ACHN (cell line): Measurements from ENCODE around the gene GFPT2.
A peak's percentile ranks its signal among the peaks of the same experiment; 100 is the strongest.

Source experiments
- DNase-seq: peaks from one replicate; pipeline ENCODE4 v3.0.0-alpha.2; 2015
- in situ Hi-C: cut with HindIII; loops from 2 replicates; pipeline ENCODE4 v1.10.0; 2017; ENCODE audit warnings: low sequenced_read_pairs, low pct_ligation_motif_present, low pct_unique_long_range_greater_than_20kb

GFPT2 gene

DNA sequence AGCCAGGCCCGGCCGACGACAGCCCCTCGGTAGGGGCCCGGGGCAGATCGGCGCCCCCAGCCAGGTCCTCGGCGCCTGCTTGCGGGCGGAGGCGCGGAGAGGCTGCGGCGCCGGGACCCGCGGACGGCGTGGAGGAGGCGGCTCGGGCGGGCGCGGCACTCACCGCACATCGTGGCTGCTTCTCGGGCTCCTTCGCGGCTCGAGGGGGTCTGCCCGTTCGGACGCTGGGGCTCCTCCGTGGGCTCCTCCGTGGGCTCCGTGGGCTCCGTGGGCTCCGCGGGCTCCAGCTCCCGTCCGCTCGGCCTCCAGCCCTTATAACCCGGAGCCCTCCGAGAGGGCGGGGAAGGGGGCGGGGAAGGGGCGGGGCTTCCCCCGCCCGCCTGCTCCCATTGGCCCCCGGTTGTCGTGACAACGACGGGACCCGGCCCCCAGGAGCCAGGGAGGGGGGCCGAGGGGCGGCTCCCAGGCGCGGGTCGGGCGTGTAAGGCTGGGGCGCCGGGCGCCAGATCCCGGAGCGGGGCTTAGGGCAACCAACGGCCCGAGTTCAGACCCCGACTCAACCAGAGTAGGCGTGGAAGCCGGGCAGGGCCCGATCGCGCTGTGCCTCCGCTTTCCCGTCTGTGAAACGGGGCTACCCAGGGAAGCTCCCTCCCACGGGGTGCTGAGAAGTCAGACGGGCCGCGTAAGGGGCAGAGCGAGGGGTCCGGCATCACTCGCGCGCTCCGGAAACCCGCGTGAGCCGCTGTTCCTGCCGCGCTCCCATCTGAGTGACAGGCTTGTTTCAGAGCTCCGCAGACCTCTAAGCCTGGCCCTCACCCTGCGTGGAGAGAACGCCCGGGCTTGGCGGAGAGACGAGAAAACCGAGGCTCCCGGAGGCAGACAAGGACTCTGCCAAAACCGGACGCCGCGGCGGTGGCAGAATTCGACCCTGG is at the start of gene GFPT2:
TSS of gene GFPT2 (minus strand) at position 289 of the 932 bp plus-strand sequence. CDS start at position 170, 119 bp downstream.
- in situ Hi-C loops = no loop called here
- DNase-seq = peak; percentile 69

DNA sequence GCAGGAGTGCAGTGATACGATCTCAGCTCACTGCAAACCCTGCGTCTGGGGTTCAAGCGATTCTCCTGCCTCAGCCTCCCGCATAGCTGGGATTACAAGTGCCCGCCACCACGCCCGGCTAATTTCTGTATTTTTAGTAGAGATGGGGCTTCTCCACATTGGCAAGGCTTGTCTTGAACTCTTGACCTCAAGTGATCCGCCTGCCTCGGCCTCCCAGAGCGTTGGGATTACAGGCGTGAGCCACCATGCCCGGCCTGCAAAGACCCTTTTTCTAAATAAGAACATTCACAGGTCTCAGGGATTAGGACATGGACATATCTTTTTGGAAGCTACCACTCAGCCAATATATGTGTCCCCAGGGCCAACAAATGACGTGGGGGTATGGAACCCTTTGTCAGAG is 49.6 kb upstream of the GFPT2 start:
- in situ Hi-C loops = no loop called here
- DNase-seq = no peak

DNA sequence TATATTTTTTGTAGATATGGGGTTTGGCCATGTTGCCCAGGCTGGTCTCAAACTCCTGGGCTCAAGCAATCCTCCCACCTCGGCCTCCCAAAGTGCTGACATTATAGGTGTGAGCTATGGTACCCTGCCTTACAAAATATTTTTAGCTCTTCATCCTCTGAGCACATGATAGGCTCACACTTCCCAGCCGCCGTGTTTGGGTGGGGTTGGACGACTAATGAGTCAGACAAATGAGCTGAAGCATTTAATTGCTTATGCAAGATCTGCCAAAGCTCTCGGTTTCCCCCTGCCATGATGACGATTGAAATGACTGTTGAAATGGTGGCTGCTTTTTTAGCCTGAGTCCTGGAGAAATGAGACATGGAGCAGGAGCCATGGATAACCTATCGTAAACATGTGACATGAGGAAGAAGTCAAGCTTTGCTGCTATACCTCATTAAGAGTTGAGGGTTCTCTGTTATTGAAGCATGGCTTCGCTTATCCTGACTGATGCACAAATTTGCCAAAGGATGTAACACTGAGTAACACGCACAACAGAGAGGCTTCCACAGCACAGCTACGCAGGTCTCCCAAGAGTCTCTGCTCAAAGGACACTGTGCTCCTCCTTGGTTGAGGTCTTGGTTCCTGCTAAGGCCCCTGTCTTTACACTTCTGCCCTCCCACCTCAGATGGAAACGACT is 48.2 kb upstream of the GFPT2 start:
- DNase-seq = no peak
- in situ Hi-C loops = no loop called here

DNA sequence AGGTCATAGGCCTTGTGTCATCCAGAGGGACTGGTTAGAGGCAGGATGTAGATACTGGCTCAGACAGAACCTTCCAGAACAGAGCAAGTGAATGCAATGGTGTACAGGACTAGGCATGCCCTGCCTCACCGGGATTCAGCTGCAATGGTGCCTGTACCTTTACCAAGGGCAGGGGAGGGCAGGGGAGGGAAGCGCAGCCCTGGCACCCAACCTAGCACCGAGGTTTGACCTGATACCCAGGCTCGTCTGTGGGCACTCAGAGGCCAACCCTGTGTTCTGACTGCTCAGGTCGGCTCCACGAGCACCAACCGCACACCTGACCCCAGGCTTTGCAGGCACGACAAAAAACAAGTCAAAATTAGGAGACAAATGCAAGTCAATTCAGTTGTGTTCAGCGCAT is 47.3 kb upstream of the GFPT2 start:
- DNase-seq = no peak
- in situ Hi-C loops = no loop called here

DNA sequence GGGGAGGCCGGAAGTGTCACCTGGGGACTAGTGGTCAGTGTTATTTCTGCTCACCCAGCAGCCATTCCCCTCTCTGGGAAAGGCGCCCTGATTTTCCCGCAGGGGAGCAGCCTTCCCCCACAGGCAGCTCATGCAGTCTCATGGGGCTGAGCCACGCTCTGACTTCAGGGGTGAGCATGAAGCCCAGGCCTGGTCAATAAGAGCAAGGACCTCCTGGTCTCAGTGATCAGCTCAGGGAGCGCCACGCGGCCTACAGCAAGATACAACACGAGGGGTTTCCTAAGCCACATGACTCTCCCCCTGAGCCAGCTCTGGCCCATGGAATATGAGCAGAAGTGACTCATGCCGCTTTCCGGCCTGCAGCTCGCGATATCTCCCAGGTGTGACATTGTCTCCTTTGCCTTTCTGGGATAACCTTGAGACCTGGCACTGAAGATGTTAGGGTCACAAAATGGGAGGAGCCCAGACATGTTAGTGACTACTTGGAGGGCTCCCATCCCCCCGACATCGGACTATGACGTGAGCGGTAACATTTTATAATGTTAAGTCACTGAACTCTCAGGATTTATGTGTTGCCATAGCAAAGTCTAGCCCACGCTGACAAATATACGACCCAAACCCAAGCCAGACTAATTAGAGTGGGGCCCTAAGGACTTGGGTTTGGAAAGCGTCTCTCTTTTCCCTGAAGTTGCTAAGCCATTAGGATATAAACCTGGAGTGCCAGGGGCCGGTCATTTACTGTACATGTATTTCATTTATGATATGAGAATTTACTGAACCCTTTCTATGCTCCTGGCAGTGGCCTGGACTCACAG is 46.5 kb upstream of the GFPT2 start:
- DNase-seq = no peak
- in situ Hi-C loops = no loop called here

DNA sequence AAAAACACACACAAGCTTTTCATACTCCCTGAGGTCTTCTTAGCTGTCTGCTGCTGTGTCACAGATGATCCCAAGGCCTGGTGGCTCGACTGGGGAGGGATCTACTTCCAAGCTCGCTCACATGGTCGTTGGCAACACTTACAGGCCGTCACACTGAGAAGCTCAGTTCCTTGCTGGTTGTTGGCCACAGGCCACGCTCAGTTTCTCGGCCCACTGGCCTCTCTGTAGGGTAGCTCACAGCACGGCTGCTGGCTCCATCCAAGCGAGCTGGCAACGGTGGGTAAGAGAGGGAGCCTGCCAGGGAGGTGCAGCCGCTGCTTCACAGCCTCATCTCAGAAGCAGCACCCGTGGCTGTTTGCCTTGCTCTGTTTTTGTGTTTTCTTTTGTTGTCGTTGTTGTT is 43.8 kb upstream of the GFPT2 start:
- in situ Hi-C loops = no loop called here
- no peak for DNase-seq

DNA sequence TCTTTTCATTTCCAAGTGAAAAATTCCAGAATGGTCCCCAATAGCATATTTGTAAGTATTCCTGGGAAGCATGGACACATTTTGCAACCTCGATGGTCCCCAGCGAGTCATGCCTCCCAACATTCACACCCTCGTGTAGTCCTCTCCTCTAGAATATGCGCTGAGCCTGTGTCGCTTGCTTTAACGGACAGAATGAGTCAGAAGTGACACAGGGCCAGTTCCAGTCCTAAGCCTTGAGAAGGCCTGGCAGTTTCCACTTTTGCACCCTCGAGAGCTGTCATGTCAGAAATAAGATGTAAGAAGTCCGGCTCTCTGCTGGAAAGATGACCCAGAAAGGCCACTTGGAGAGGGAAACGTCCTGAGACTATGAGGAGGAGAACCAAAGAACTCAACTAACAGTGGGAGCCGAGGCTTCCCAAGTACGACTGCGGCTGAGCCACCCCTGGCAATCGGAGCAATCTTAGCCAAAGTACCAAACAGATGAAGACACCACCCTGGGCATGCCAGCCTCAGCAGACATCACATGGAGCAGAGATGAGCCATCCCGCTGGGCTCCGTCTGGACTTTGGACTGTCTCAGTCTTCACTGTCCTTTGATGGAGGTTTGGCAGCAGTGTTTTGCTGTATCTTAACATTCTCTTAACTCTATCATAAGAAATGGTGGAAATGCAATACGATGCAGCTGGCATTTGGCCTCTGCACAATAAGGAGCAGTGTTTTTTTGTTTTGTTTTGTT is 42.6 kb upstream of the GFPT2 start:
- in situ Hi-C loops = no loop called here
- DNase-seq = no peak

DNA sequence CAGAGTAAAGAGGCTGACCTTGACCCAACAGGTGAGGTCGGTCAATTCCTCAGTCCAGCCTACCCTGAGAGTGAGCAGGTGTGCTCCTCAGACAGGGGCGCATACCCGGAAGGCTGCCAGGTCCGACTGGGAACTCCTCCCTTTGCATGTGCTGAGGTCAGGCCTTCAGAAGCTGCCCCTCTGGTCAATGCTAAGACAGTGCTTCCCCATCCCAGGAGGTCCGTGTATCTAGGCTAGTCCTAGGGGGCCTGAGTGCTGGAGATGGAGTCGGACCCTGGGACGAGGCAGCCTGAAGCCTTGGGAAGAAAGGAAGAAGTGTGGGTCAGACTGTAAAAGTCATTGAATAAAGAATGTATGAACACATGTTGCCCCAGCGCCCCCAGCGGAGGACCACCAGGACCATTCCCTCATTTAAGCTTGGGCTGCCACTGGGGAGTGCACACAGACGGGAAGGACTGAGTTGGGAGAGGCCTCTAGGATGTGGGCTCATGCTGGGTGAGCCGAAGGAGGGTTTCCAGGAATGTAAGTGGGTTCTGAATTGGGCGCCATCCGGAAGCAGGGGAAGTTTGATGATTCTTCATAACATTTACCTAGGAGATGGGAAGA is 41.0 kb upstream of the GFPT2 start:
- DNase-seq = no peak
- in situ Hi-C loops = no loop called here

DNA sequence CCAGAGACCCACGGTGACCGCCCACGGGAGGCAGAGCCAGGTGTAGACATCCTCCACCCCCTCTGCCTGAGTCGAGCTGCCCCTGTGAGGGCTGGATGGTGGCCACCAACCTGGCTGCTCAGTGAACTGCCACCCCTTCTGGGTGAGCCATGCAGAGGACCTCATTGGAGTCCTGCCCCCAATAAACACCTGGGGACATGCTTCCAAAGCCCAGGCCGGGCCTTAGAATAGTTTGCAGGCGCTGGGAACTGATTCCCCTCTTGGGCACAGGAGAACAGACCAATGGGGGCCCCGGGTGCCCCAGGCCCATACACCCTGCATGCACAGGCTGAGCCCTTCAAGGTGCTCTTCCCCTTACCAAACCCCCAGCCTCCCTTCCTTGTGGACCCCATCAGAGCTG is 38.1 kb upstream of the GFPT2 start:
- no peak for DNase-seq
- in situ Hi-C loops = no loop called here

DNA sequence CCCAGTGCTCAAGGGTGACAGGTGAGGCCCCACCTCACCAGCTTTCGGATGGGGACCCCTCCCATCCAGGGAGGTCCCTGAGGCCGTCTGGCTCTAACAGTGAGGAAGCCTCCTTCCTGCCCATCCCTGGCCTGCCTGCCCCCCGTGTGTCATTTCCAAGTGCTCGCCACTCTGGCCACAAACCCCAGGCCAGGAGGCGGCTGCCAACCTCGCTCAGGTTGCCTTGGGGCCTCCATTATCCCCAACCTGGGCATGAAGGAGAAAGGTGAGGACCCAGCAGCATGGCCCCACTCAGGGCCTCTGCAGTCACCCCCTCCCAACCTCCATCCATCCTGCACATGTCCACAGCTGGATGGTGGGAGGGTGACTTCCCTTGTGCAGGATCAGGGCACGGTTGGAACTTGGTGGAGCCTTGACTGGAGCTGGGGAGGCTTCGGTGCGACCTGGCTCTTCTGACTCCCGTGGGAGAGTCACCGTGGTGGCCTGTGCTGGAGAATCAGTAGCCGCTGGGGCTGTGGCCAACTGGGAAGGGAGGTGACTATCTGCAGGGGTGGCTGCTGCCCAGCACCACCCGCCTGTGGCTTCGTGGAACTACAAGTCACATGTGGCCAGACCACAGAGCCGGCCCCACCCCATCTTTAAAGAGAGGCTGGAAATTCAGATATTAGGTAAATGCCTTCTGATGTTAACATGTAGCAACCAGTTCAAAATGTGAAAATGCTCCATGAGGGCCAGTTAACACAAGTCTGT is 37.5 kb upstream of the GFPT2 start:
- DNase-seq = no peak
- in situ Hi-C loops = no loop called here

DNA sequence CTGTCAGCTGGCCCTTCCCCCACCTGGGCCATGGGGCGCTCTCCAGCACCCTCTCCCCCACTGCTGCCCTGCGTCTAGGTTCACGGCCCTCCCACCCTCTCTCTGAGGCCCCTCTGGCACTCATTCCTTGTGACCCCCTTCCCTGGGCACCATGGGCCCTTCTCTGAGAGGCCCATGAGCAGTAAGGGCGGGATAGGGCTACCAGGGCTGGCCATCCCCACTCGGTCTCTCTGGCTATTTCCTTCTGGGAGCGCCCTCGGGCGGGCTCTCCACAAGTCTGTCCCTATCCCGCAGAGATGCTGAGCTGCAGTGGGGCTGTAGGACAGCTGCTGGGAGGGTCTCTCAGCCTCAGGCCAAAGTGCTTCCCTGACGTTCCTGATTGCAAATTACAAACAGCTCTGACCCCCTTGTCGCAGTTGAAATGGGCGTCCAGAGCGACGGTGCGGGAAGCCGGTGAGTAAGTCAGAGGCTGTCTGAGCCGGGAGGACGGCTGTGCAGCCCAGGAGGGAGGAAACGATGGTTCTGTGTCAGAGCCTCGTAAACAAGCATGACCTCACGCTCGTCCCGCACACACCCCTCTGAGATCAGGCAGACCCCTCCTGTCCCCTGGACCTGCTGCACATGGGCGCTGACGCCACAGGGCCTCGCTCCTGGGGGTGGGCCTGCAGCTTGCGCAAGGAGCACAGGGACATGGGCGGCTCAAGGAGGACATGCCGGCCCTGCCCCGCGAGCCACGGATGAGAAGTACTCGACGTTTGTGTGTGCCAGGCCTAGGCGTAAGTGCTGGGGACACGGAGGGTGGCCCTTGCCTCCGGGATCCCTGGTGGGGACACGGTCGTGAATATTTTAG is 36.3 kb upstream of the GFPT2 start:
- in situ Hi-C loops = no loop called here
- DNase-seq = no peak

DNA sequence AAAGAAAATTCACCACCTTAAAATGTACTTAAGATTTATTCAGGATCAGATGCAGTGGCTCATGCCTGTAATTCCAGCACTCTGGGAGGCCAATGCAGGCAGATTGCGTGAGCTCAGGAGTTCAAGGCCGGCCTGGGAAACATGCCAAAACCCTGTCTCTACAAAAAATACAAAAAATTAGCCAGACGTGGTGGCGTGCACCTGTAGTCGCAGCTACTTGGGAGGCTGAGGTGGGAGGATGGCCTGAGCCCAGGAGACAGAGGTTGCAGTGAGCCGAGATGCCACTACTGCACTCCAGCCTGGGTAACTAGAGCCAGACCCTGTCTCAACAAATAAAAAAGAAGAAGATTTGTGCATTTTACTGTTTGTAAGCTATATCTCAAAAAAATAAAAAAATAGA is 34.7 kb upstream of the GFPT2 start:
- no peak for DNase-seq
- in situ Hi-C loops = no loop called here

DNA sequence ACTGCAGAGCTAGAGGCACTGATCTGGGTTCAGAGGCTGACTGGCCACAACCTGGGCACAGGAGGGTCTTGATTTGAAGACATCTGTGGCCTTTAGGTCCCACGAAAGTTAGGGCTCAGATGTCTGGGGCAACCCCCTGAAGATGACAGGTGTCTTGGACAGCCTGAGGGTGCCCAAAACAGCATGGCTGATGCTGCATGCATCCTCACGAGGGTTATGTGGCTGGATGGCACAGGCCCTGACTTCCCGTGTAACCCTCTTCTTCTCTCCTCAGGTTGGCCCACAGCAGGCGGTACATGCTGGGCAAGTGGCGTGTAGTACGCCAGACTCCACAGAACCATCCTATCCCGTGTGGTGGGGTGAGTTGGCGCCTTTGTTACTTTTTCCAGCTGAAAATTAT is 29.8 kb upstream of the GFPT2 start:
- DNase-seq = no peak
- in situ Hi-C loops = no loop called here

DNA sequence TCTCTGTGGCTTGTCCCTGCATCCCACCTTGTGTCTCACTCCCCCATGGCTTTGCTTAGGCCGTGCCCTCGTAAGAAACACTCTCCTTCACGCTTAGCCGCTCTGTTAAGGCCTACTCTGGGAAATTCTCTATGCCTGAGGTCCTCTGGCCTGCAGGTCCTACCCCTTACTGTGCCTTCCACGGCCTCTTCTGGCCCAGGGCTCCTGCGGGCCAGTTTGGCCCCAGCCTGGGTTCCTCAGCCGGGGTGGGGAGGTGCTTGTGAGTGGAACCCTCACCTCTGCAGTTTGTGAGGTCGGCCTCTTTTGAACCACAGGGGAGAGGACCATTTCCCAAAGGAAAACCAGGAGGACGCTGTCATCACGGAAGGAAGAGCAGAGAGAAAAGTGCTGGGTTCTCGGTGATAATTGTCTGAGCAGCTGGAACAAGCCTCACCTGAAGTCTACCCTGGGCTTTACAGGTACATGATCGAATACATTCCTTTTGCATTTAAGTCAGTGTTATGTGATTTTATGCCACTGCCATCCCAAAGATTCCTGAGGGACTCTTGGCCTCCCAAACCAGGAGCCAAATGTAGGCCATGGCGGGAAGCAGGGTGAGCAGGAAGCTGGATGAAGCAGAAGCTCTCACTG is 28.8 kb upstream of the GFPT2 start:
- in situ Hi-C loops = no loop called here

DNA sequence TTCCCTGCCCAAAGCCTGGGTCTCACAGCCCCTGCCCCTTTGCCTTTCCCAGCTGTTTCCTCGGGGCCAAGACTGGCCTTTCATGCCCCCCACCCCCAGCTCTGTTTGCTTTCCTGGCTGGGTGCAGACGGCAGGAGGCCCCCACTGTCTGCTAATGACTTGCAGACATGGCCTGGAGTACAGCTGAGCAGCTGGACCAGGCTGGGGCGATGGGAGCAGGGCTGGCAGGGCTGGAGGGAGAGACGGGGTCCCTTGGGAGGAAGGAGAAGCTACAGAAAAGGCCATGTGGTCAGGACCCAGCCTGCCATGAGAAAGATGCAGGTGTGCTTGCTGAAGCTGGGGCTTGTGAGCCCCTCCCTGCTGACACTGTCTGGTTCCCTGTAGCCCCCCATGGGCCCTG is 28.3 kb upstream of the GFPT2 start:
- no peak for DNase-seq
- in situ Hi-C loops = no loop called here

More for the DNA sequence above, 28.8 kb upstream of the GFPT2 start:
- no peak for DNase-seq

DNA sequence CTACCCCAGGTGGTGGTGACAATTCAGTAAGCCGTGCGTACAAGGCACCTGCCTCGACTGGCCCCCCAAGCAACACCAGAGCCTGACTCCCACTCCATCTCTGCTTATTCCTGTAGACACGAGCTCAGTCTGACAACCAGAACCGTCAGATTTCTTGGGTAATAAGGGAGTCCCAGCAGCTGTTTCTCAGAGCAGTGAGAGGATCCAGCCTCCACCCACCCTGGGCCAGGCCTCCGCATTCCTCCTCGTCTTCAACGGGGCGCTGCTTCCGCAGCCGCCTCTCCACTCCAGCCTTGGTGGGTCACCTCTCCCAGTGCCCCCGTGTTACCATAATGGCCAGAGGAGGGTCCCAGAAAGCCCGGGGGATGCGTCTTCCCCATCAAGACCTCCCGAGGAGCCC is 27.7 kb upstream of the GFPT2 start:
- no peak for DNase-seq
- in situ Hi-C loops = no loop called here
